Activated B cell treated with CpG ODN at 0.5 μM for 24 hours (primary cell): ENCODE results near the gene ATP11A. TPM values are rescaled to one million over a fixed set of nuclear protein-coding genes. Genes with fewer than 3 reads are reported as not detected.

Experiments used
- ATAC-seq: fragments of 200-7000 bp; cut with Tn5 transposase; one replicate; pipeline ENCODE4 v1.10.0; 2021; ENCODE audit warnings: low read depth, mild to moderate bottlenecking, moderate library complexity
- CTCF ChIA-PET: fragments of 350-600 bp; sonication (Branson Sonifier 250); formaldehyde crosslinking; loops from one replicate; lab custom pipeline; 2021; ENCODE audit warnings: antibody characterized with exemption; lab: Charles Lee
- POLR2A ChIA-PET: fragments of 350-600 bp; sonication (Branson Sonifier 250); formaldehyde crosslinking; loops from one replicate; lab custom pipeline; 2021; ENCODE audit warnings: antibody characterized with exemption; lab: Charles Lee
- DNase-seq: peaks from one replicate; pipeline ENCODE4 v3.0.0; 2022
- H3K27ac Mint-ChIP-seq: one replicate; pipeline ENCODE4 v1.8.0; 2020; ENCODE audit warnings: mixed read lengths
- H3K27me3 Mint-ChIP-seq: one replicate; pipeline ENCODE4 v1.8.0; 2021; ENCODE audit warnings: mixed read lengths
- H3K36me3 Mint-ChIP-seq: one replicate; pipeline ENCODE4 v1.8.0; 2021; ENCODE audit warnings: low read depth, mixed read lengths
- H3K4me1 Mint-ChIP-seq: one replicate; pipeline ENCODE4 v1.8.0; 2021; ENCODE audit warnings: mixed read lengths
- H3K4me3 Mint-ChIP-seq: one replicate; pipeline ENCODE4 v1.8.0; 2020; ENCODE audit warnings: mild to moderate bottlenecking, mixed read lengths
- H3K9me3 Mint-ChIP-seq: one replicate; pipeline ENCODE4 v1.8.0; 2020; ENCODE audit warnings: mixed read lengths
- CTCF ChIP-seq: fragments of 200-600 bp; IDR thresholded peaks from one replicate; pipeline ENCODE4 v1.8.0; 2022; ENCODE audit warnings: antibody characterized with exemption, mild to moderate bottlenecking
- intact Hi-C: fragments of 100-400 bp; cut with micrococcal nuclease; formaldehyde crosslinking; loops from one replicate; pipeline ENCODE4 v1.15.1; 2024
- total RNA-seq: library from RNA; stranded (reverse); gene quantifications from 2 replicates; pipeline ENCODE4 v1.2.3, GENCODE V29; 2022

The ATP11A gene
- total RNA-seq, 1 donor from 2014 or later: 49.6 TPM

- Mint-ChIP-seq H3K36me3 (peaks cover 37% of the 10 kb centered on the region), H3K27ac (no peak overlapping the region), H3K9me3 (no peaks in the 10 kb centered on the region), H3K27me3 (no peaks in the 10 kb centered on the region), H3K4me3 (no peak overlapping the region), H3K4me1 (peaks cover 28% of the 10 kb centered on the region)
- CTCF ChIA-PET: interaction anchor here (1.0 kb wide), 1 partner anchor 236 kb away, joined by 3 read pairs; no protein-coding TSS in a partner anchor
- no peak for ATAC-seq
- TF ChIP-seq CTCF: no peak
- DNase-seq: no peak
- intact Hi-C loops: no loop called here
- POLR2A ChIA-PET: no interaction called here
These were observed 187.2 kb downstream of the ATP11A start for GRCh38 chr13:112877066-112877465.

GRCh38 chr13:112877539-112877938, 187.7 kb downstream of the ATP11A start:
- Mint-ChIP-seq H3K4me3 (no peak overlapping the region), H3K36me3 (peaks cover 42% of the 10 kb centered on the region), H3K27me3 (no peaks in the 10 kb centered on the region), H3K9me3 (no peaks in the 10 kb centered on the region), H3K4me1 (peaks cover 23% of the 10 kb centered on the region), H3K27ac (no peak overlapping the region)
- intact Hi-C loops: no loop called here
- ChIA-PET CTCF (interaction anchor here (1.0 kb wide), 1 partner anchor 237 kb away, joined by 3 read pairs; no protein-coding TSS in a partner anchor), POLR2A (no interaction called here)
- DNase-seq (no peak), ATAC-seq (no peak)
- TF ChIP-seq CTCF: no peak

GRCh38 chr13:112877976-112878955, 188.4 kb downstream of the ATP11A start:
- no peaks in the 10 kb centered on the region for H3K27me3 Mint-ChIP-seq
- ATAC-seq (no peak), DNase-seq (no peak)
- H3K27ac Mint-ChIP-seq: no peak overlapping the region
- intact Hi-C loops: no loop called here
- H3K4me3 Mint-ChIP-seq: no peak overlapping the region
- H3K9me3 Mint-ChIP-seq: no peaks in the 10 kb centered on the region
- peaks cover 49% of the 10 kb centered on the region for H3K36me3 Mint-ChIP-seq
- ChIA-PET CTCF (interaction anchor here (1.0 to 1.1 kb wide), 2 partner anchors 238 kb away, joined by 3 read pairs; no protein-coding TSS in a partner anchor), POLR2A (no interaction called here)
- no peak for TF ChIP-seq CTCF
- H3K4me1 Mint-ChIP-seq: peaks cover 16% of the 10 kb centered on the region

GRCh38 chr13:112879283-112879833, 189.5 kb downstream of the ATP11A start:
- no peak overlapping the region for H3K4me3 Mint-ChIP-seq
- H3K27ac Mint-ChIP-seq: no peak overlapping the region
- TF ChIP-seq CTCF: no peak
- intact Hi-C loops: no loop called here
- H3K4me1 Mint-ChIP-seq: peaks cover 7% of the 10 kb centered on the region
- peaks cover 55% of the 10 kb centered on the region for H3K36me3 Mint-ChIP-seq
- no peak for ATAC-seq
- ChIA-PET CTCF (no interaction called here), POLR2A (no interaction called here)
- no peak for DNase-seq
- H3K27me3 Mint-ChIP-seq: no peaks in the 10 kb centered on the region
- H3K9me3 Mint-ChIP-seq: no peaks in the 10 kb centered on the region

GRCh38 chr13:112880221-112880641, 190.4 kb downstream of the ATP11A start:
- H3K9me3 Mint-ChIP-seq: no peaks in the 10 kb centered on the region
- H3K36me3 Mint-ChIP-seq: peaks cover 54% of the 10 kb centered on the region
- no peak for TF ChIP-seq CTCF
- CTCF ChIA-PET: no interaction called here
- ATAC-seq: no peak
- peaks cover 2% of the 10 kb centered on the region for H3K4me1 Mint-ChIP-seq
- no peak for DNase-seq
- H3K4me3 Mint-ChIP-seq: no peak overlapping the region
- no peaks in the 10 kb centered on the region for H3K27me3 Mint-ChIP-seq
- H3K27ac Mint-ChIP-seq: no peak overlapping the region
- intact Hi-C loops: no loop called here
- POLR2A ChIA-PET: no interaction called here
